GM12878 (cell line): ENCODE results near the gene LASP1NB.

Source experiments
- ATAC-seq: fragments of 200-7000 bp; cut with Tn5 transposase; 3 replicates; pipeline ENCODE4 v1.9.1; 2020; ENCODE audit warnings: mild to moderate bottlenecking, moderate library complexity
- BruUV-seq: library from RNA; stranded (reverse); fragments of 400-500 nt; replicated peaks from 2 replicates; lab custom pipeline; 2021; lab: Mats Ljungman, UMichigan
- CTCF ChIA-PET: fragments of 300-600 bp; sonication (Branson Sonifier 250); formaldehyde crosslinking; extraction: SDS; loops from one replicate; lab custom pipeline; 2021; ENCODE audit warnings: inconsistent platforms; lab: Yijun Ruan, JAX
- POLR2A ChIA-PET: fragments of 350-600 bp; formaldehyde crosslinking; extraction: SDS; loops from one replicate; lab custom pipeline; 2021; ENCODE audit warnings: inconsistent platforms; lab: Charles Lee
- RAD21 ChIA-PET: fragments of 300-600 bp; sonication (Branson Sonifier 250); formaldehyde crosslinking; loops from one replicate; lab custom pipeline; 2023; ENCODE audit warnings: antibody characterized with exemption; ENCODE audit not compliant: unreplicated experiment; lab: Charles Lee
- SMC1A ChIA-PET: fragments of 300-600 bp; sonication (Branson Sonifier 250); formaldehyde crosslinking; loops from one replicate; lab custom pipeline; 2023; ENCODE audit not compliant: unreplicated experiment, uncharacterized antibody; lab: Charles Lee
- DNase-seq: peaks from one replicate; pipeline ENCODE4 v3.0.0-alpha.2; 2011; ENCODE audit warnings: low read depth, low spot score
- FAIRE-seq: peaks from 3 replicates; lab custom pipeline; 2011; peaks lifted over from hg19 to GRCh38; lab: Jason Lieb, UNC
- H2AFZ ChIP-seq: 2 replicates; pipeline ENCODE4 v1.6.0; 2011; ENCODE audit warnings: low read depth, low read length, control low read depth; ENCODE audit not compliant: control insufficient read depth
- H3K27ac ChIP-seq: 2 replicates; pipeline ENCODE4 v1.5.1; 2011; ENCODE audit warnings: control low read depth; ENCODE audit not compliant: control insufficient read depth, insufficient read depth
- H3K27me3 ChIP-seq, 2 experiments: replicated peaks in 1 of 2; 2 replicates each; pipeline versions ENCODE4 v1.6.0 to v1.6.1; 2011; ENCODE audit warnings: low read length in 1 of 2; ENCODE audit not compliant: control insufficient read depth in 2 of 2, insufficient read depth in 2 of 2
- H3K36me3 ChIP-seq, 2 experiments: 2 replicates each; pipeline ENCODE4 v1.5.1; 2011; ENCODE audit warnings: low read length in 1 of 2; ENCODE audit not compliant: control insufficient read depth in 2 of 2, insufficient read depth in 2 of 2
- H3K4me1 ChIP-seq: 2 replicates; pipeline ENCODE4 v1.6.1; 2011; ENCODE audit warnings: mild to moderate bottlenecking, low read length, moderate library complexity, mixed read lengths; ENCODE audit not compliant: control insufficient read depth, insufficient read depth
- H3K4me2 ChIP-seq: 2 replicates; pipeline ENCODE4 v1.6.0; 2011; ENCODE audit warnings: control low read depth; ENCODE audit not compliant: control insufficient read depth, insufficient read depth
- H3K4me3 ChIP-seq: fragments of 200-600 bp; sonication (generic); 2 replicates; pipeline ENCODE4 v1.5.1; 2016
- H3K79me2 ChIP-seq: 2 replicates; pipeline ENCODE4 v1.6.0; 2011; ENCODE audit warnings: low read length; ENCODE audit not compliant: control insufficient read depth, insufficient read depth
- H3K9ac ChIP-seq: 2 replicates; pipeline ENCODE4 v1.8.0; 2011; ENCODE audit warnings: low read length, control low read depth, mixed read lengths; ENCODE audit not compliant: control insufficient read depth, insufficient read depth
- H3K9me3 ChIP-seq: replicated peaks from 3 replicates; pipeline ENCODE4 v1.5.1; 2011; ENCODE audit warnings: mild to moderate bottlenecking, low read length; ENCODE audit not compliant: control insufficient read depth, insufficient read depth
- H4K20me1 ChIP-seq: 2 replicates; pipeline ENCODE4 v1.6.0; 2011; ENCODE audit not compliant: control insufficient read depth, insufficient read depth
- ATF3 ChIP-seq: IDR thresholded peaks from 2 replicates; pipeline ENCODE4 v1.6.1; 2011; ENCODE audit warnings: low read depth, mild to moderate bottlenecking, low read length, moderate library complexity, borderline replicate concordance; ENCODE audit errors: extremely low read depth
- BHLHE40 ChIP-seq, 2 experiments: fragments of 450-650 bp in 1 of 2; IDR thresholded peaks; 2 replicates each; pipeline ENCODE4 v1.6.1; 2011 to 2017; ENCODE audit warnings: low read depth in 2 of 2, borderline replicate concordance in 1 of 2, improper control_type of control experiment in 1 of 2, low read length in 1 of 2, mild to moderate bottlenecking in 1 of 2
- EGR1 ChIP-seq, 2 experiments: IDR thresholded peaks; 1 replicate in 1 of 2; 2 replicates in 1 of 2; pipeline ENCODE4 v1.6.1; 2011 to 2012; ENCODE audit warnings: low read depth in 2 of 2, low read length in 2 of 2, borderline replicate concordance in 1 of 2, mild to moderate bottlenecking in 1 of 2, moderate library complexity in 1 of 2
- MXI1 ChIP-seq: fragments of 150-350 bp; IDR thresholded peaks from 2 replicates; pipeline ENCODE4 v1.6.1; 2011; ENCODE audit warnings: low read depth, mild to moderate bottlenecking, inconsistent platforms, low read length, improper control_type of control experiment
- PBX3 ChIP-seq: IDR thresholded peaks from 2 replicates; pipeline ENCODE4 v1.6.1; 2011; ENCODE audit warnings: mild to moderate bottlenecking, low read depth, low read length, moderate library complexity; ENCODE audit not compliant: insufficient replicate concordance
- RAD51 ChIP-seq: fragments of 450-650 bp; IDR thresholded peaks from 2 replicates; pipeline ENCODE4 v1.6.1; 2016; ENCODE audit warnings: moderate library complexity, mild to moderate bottlenecking, inconsistent platforms
- RCOR1 ChIP-seq: conservative IDR thresholded peaks from 2 replicates; pipeline ENCODE4 v1.6.1; 2012; ENCODE audit warnings: low read depth, low read length, improper control_type of control experiment
- RUNX3 ChIP-seq: IDR thresholded peaks from 2 replicates; pipeline ENCODE4 v1.6.1; 2012; ENCODE audit warnings: low read length, inconsistent platforms
- SMAD1 ChIP-seq: fragments of 450-650 bp; IDR thresholded peaks from 2 replicates; pipeline ENCODE4 v1.6.1; 2018; ENCODE audit warnings: mild to moderate bottlenecking, low read depth; ENCODE audit not compliant: partially characterized antibody
- STAT3 ChIP-seq: IDR thresholded peaks from 2 replicates; pipeline ENCODE4 v1.6.1; 2011; ENCODE audit warnings: low read depth, low read length, improper control_type of control experiment
- USF1 ChIP-seq: IDR thresholded peaks from 2 replicates; pipeline ENCODE4 v1.6.1; 2011; ENCODE audit warnings: borderline replicate concordance, low read depth, mild to moderate bottlenecking, moderate library complexity, mixed read lengths, low read length; ENCODE audit not compliant: insufficient read depth; ENCODE audit errors: extremely low read length
- USF2 ChIP-seq: IDR thresholded peaks from 2 replicates; pipeline ENCODE4 v1.6.1; 2011; ENCODE audit warnings: low read depth, low read length, improper control_type of control experiment, borderline replicate concordance
- WGBS: methylation state at CpG from one replicate; pipeline ENCODE4 v1.1.6; 2016; ENCODE audit warnings: low lambda C conversion rate; ENCODE audit not compliant: insufficient replicate concordance, insufficient coverage; ENCODE audit errors: missing lambda C conversion rate; 5-methylcytosine and 5-hydroxymethylcytosine counted together
- in situ Hi-C: fragments of 300-500 bp; cut with MboI; formaldehyde crosslinking; loops from 9 replicates; pipeline ENCODE4 v1.14.3; 2018; ENCODE audit warnings: mixed read lengths
- intact Hi-C: fragments of 100-400 bp; cut with micrococcal nuclease; formaldehyde crosslinking; loops from one replicate; pipeline ENCODE4 v1.14.2; 2022; ENCODE audit not compliant: unreplicated experiment

Gene LASP1NB

GRCh38 chr17:38881600-38882191 lies 43.7 kb upstream of the LASP1NB start:
- intact Hi-C loops: no loop called here
- Histone ChIP-seq H3K4me2 (peak overlapping the region; percentile 44; the same call in 1 of the 2 replicates), H3K79me2 (peaks cover 44% of the 10 kb centered on the region), H2AFZ (no peak overlapping the region), H3K9me3 (no peaks in the 10 kb centered on the region), H3K36me3 (peaks cover 29 to 48% of the 10 kb centered on the region in 2 experiments; a peak in 3 of 4 replicates), H3K9ac (no peak overlapping the region), H3K27me3 (no peaks in the 10 kb centered on the region), H3K4me3 (no peak overlapping the region), H3K27ac (peak overlapping the region; percentile 42; the same call in 1 of the 2 replicates), H3K4me1 (peaks cover 42% of the 10 kb centered on the region), H4K20me1 (0 out of 2 replicates have a peak, but pooled peaks cover 5% of the 10 kb centered on the region)
- no TSS peak for BruUV-seq
- WGBS: 74% methylated on average over 8 of the region's 8 CpGs
- ChIA-PET POLR2A (no interaction called here), RAD21 (interaction anchor here (0.8 to 1.1 kb wide), 2 partner anchors 11 to 101 kb away, joined by 3 read pairs; no protein-coding TSS in a partner anchor), CTCF (interaction anchor here (0.6 to 4.0 kb wide), 6 partner anchors 11 to 357 kb away, joined by 3 to 27 read pairs (median 3); partner anchors contain the start of gene LASP1), SMC1A (interaction anchor here (0.9 to 3.2 kb wide), 3 partner anchors 9 to 16 kb away, joined by 3 to 7 read pairs (median 7); no protein-coding TSS in a partner anchor)
- ATAC-seq: peak; percentile 59
- in situ Hi-C loops: no loop called here
- no peak for FAIRE-seq
- no peak for DNase-seq
- TF ChIP-seq MXI1 (0 out of 2 replicates have a peak, but pooled peaks have one; percentile 31), EGR1 (IDR thresholded peaks at IDR 0.05; ENCODE audit: borderline replicate concordance in 1 of 2, low read depth in 2 of 2, low read length in 2 of 2) (peak in 1 of 2 experiments; percentile 27; a peak in 1 of 3 replicates), ATF3 (peak; percentile 84), RUNX3 (peak; percentile 11; the same call in 1 of the 2 replicates), USF2 (peak; percentile 63), BHLHE40 (IDR thresholded peaks at IDR 0.05; ENCODE audit: borderline replicate concordance in 1 of 2, low read depth in 2 of 2, low read length in 1 of 2) (peak in 1 of 2 experiments; percentile 68; a peak in 3 of 4 replicates), RAD51 (peak; percentile 89), STAT3 (no peak), USF1 (peak; percentile 90), SMAD1 (peak; percentile 89), PBX3 (no peak), RCOR1 (no peak)
